Adrenal gland (tissue), 12 donors: ENCODE data around the gene DIPK1C. TPM values are rescaled to one million over a fixed set of nuclear protein-coding genes. Genes with fewer than 3 reads are reported as not detected.
A peak's percentile ranks its signal among the peaks of the same experiment; 100 is the strongest.

Experiments used
- DNase-seq, 7 donors: peaks; one replicate each; pipeline ENCODE4 v3.0.0-alpha.2; 2019 to 2020
- H3K27ac ChIP-seq, 5 donors: fragments of 200-600 bp; sonication (generic) in 4 of 5; 1 replicate in 3 of 5; 2 replicates in 2 of 5; pipeline versions ENCODE4 v1.5.1 to v1.8.0; 2016 to 2020; ENCODE audit warnings: mild to moderate bottlenecking in 1 of 5
- H3K27me3 ChIP-seq: fragments of 200-600 bp; 2 replicates; pipeline ENCODE4 v1.8.0; 2021
- H3K36me3 ChIP-seq, 2 donors: fragments of 200-600 bp; replicated peaks in 1 of 2; 1 replicate in 1 of 2; 2 replicates in 1 of 2; pipeline versions ENCODE4 v1.5.1 to v1.8.0; 2018 to 2022
- H3K4me1 ChIP-seq, 2 donors: fragments of 200-600 bp; replicated peaks in 1 of 2; 1 replicate in 1 of 2; 2 replicates in 1 of 2; pipeline versions ENCODE4 v1.5.1 to v1.8.0; 2018 to 2021
- H3K4me3 ChIP-seq, 4 donors: fragments of 200-600 bp; sonication (generic) in 3 of 4; one replicate each; pipeline ENCODE4 v1.5.1; 2016 to 2018
- H3K9me3 ChIP-seq, 3 donors: fragments of 200-600 bp; sonication (generic) in 1 of 3; replicated peaks in 1 of 3; 1 replicate in 2 of 3; 2 replicates in 1 of 3; pipeline versions ENCODE4 v1.5.1 to v1.8.0; 2016 to 2021
- POLR2A ChIP-seq, 2 donors: fragments of 450-650 bp; IDR thresholded peaks; one replicate each; pipeline ENCODE4 v1.6.1; 2017; ENCODE audit warnings: antibody characterized with exemption in 2 of 2, mild to moderate bottlenecking in 2 of 2, moderate library complexity in 1 of 2
- WGBS, 4 donors: extraction: QIAGEN DNeasy Blood & Tissue Kit in 2 of 4; methylation state at CpG; one replicate each; pipeline versions ENCODE4 v1.1.5 to v1.1.7; 2013 to 2017; 5-methylcytosine and 5-hydroxymethylcytosine counted together
- intact Hi-C, 2 donors: fragments of 100-400 bp; cut with DNase I; formaldehyde crosslinking; loops; one replicate each; pipeline versions ENCODE4 v1.14.1 to v1.15.0; 2022 to 2023
- polyA plus RNA-seq, 3 donors: library from polyadenylated mRNA; stranded (reverse); fragments of 200-250 nt in 2 of 3; fragments of 350-450 nt in 1 of 3; fragmentation: Illumina TruSeq in 1 of 3; extraction: RNeasy Lipid Tissue Mini Kit (QIAGEN cat#74804) in 1 of 3; gene quantifications; one replicate each; pipeline ENCODE4 v1.2.3, GENCODE V29; 2013 to 2014
- total RNA-seq, 9 donors: library from RNA; depleted of rRNA in 4 of 9; stranded (reverse); fragments of >200 nt in 4 of 9; fragments of 120-200 nt in 1 of 9; fragmentation: NEBNext Ultra II Directional in 1 of 9; extraction: Animal tissue kit (Norgen Biotek cat#: 25700) in 1 of 9; gene quantifications; one replicate each; pipeline versions ENCODE4 v1.1.0 to v1.2.4, GENCODE V29; 2013 to 2023
- TF ChIP-seq, protein P1 (sequence below), 6 experiments: fragments of 450-650 bp in 4 of 6; fragments of 200-600 bp in 2 of 6; sonication (generic) in 1 of 6; IDR thresholded peaks; 1 replicate in 5 of 6; 2 replicates in 1 of 6; pipeline versions ENCODE4 v1.5.1 to v1.8.0; 2016 to 2021; ENCODE audit warnings: antibody characterized with exemption in 6 of 6, mild to moderate bottlenecking in 2 of 6, moderate library complexity in 1 of 6
- donor health status: healthy with polysubstance abuse.
- donor health status: Bipolar disorder and iron deficiency.
- donor health status: DM: yes; HTN: yes; CAD: no.
- donor health status: DM: no; HTN: no; CAD: no.
- donor health status: DM: no; HTN: no; CAD: no.
- donor health status: DM: yes; HTN: yes; CAD: no.

Gene DIPK1C
- total and polyA plus RNA-seq, 12 donors = 0.17 to 0.37 (median 0.22) TPM; not detected in 9

DNA sequence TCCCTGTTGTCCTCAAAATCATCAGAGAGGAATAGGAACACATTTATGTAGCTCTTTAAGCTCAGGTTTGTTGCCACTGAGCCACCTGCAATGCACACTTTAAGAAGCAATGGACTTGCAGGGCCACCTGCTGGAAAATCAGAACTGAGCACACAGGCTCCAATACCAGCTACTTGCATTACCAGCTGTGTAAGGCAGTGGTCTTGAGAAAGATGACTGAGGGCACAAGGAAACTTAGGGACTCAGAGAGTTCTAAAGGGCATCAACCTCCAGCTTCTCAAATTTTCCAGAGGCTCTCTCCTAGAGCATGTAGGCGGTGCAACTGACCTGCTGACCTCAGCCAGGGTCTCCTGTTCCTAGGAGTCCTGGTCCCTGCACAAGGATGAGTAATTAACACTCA, 36.6 kb upstream of the DIPK1C start:
- DNase-seq = peak in 3 of 7 donors; percentile 10 to 64 (median 39)
- H3K27ac ChIP-seq = no peak overlapping the region
- TF ChIP-seq, protein P1, sequence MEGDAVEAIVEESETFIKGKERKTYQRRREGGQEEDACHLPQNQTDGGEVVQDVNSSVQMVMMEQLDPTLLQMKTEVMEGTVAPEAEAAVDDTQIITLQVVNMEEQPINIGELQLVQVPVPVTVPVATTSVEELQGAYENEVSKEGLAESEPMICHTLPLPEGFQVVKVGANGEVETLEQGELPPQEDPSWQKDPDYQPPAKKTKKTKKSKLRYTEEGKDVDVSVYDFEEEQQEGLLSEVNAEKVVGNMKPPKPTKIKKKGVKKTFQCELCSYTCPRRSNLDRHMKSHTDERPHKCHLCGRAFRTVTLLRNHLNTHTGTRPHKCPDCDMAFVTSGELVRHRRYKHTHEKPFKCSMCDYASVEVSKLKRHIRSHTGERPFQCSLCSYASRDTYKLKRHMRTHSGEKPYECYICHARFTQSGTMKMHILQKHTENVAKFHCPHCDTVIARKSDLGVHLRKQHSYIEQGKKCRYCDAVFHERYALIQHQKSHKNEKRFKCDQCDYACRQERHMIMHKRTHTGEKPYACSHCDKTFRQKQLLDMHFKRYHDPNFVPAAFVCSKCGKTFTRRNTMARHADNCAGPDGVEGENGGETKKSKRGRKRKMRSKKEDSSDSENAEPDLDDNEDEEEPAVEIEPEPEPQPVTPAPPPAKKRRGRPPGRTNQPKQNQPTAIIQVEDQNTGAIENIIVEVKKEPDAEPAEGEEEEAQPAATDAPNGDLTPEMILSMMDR (IDR thresholded peaks at IDR 0.05) = peak in 5 of 6 experiments; percentile 13 to 46 (median 46)
- no peak for TF ChIP-seq POLR2A (IDR thresholded peaks at IDR 0.05)
- no peaks in the 10 kb centered on the region for H3K27me3 ChIP-seq
- no peaks in the 10 kb centered on the region for H3K36me3 ChIP-seq
- H3K4me3 ChIP-seq = no peak overlapping the region
- peaks cover 7 to 9% of the 10 kb centered on the region in 2 donors for H3K4me1 ChIP-seq
- WGBS, 4 donors = 50 to 62% (median 56%) methylated on average over 1 of the region's 1 CpG
- intact Hi-C loops = loop anchor here in 1 of 2 donors (10.0 kb wide), 1 partner anchor 101 kb away; the partner anchor contains the start of gene ZNF407
- H3K9me3 ChIP-seq = no peaks in the 10 kb centered on the region

DNA sequence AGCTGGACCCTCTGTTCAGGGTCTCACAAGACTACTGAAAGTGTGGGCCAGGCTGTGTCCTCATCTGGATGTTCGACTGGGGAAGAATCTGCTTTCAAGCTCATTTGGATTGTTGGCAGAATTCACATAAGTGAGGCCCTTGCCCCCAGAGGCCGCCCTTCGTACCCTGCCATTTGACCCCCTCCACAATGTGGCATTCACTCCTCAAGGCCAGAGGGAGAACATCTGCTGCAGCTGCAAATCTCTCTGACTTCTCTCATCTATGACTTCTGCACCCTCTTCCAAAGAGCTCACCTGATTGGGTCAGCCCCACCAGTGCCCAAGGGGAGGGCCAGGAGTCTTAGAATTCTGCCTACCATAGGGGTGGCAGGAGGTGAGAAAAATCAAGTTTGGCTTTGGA, 35.2 kb upstream of the DIPK1C start:
- Histone ChIP-seq H3K27me3 (no peaks in the 10 kb centered on the region), H3K4me3 (no peak overlapping the region), H3K27ac (no peak overlapping the region), H3K36me3 (no peaks in the 10 kb centered on the region), H3K4me1 (peaks cover 6% of the 10 kb centered on the region in 2 donors), H3K9me3 (no peaks in the 10 kb centered on the region)
- peak in 1 of 7 donors; percentile 13 for DNase-seq
- WGBS, 4 donors = 78 to 80% (median 79%) methylated on average over 3 of the region's 3 CpGs; no CpG with 5 or more reads in 1 of the 4 donors
- TF ChIP-seq POLR2A (IDR thresholded peaks at IDR 0.05) = no peak
- TF ChIP-seq, protein P1 (IDR thresholded peaks at IDR 0.05) = no peak
- intact Hi-C loops = loop anchor here in 1 of 2 donors (10.0 kb wide), 1 partner anchor 103 kb away; the partner anchor contains the start of gene ZNF407

DNA sequence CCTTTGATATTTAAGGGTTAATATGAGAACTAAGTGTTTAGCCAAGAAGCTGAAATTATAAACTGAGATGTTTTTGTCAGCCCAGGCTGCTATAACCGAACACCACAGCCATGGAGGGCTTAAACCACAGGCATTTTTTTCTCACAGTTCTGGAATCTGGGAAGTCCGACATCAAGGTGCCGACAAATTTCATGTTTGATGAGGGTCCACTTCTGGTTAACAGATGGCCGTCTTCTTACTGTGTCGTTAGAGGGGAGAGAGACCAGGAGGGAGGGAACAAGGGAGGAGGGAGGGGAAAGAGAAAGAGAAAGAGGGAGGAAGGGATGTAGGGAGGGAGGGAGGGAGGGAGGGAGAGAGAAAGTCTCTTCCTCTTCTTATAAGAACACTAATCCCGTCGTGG, 32.6 kb upstream of the DIPK1C start:
- Histone ChIP-seq H3K27ac (no peak overlapping the region), H3K27me3 (no peaks in the 10 kb centered on the region), H3K9me3 (no peaks in the 10 kb centered on the region), H3K4me3 (no peak overlapping the region), H3K4me1 (no peaks in the 10 kb centered on the region), H3K36me3 (no peaks in the 10 kb centered on the region)
- WGBS, 4 donors = 36 to 47% (median 45%) methylated on average over 7 of the region's 7 CpGs
- intact Hi-C loops = loop anchor here in 1 of 2 donors (10.0 kb wide), 1 partner anchor 105 kb away; the partner anchor contains the start of gene ZNF407
- no peak for TF ChIP-seq POLR2A (IDR thresholded peaks at IDR 0.05)
- TF ChIP-seq, protein P1 (IDR thresholded peaks at IDR 0.05) = no peak
- peak in 1 of 7 donors; percentile 28 for DNase-seq

DNA sequence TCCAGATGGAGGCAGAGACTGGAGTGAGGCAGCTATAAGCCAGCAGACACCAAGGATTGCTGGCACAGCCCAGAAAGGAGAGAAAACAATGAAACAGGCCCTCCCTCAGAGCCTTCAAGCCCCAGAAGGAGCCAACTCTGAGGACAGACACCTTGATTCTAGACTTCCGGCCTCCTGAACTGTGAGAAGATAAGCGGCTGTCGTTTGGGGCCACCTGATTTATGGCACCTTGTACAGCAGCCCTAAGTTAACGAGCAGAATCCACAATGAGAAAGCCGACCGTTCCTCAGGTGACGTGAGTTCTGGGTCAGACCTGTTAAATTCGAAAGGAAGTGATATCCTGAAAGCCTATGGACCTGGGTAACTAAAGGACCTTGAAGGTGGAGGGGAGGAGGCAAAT, 31.8 kb upstream of the DIPK1C start:
- TF ChIP-seq, protein P1 (IDR thresholded peaks at IDR 0.05) = no peak
- no peak for TF ChIP-seq POLR2A (IDR thresholded peaks at IDR 0.05)
- H3K4me1 ChIP-seq = no peaks in the 10 kb centered on the region
- no peak overlapping the region for H3K27ac ChIP-seq
- 80 to 87% (median 84%) methylated on average over 8 of the region's 8 CpGs for WGBS, 4 donors
- H3K9me3 ChIP-seq = no peaks in the 10 kb centered on the region
- no peaks in the 10 kb centered on the region for H3K27me3 ChIP-seq
- intact Hi-C loops = no loop called here
- no peaks in the 10 kb centered on the region for H3K36me3 ChIP-seq
- H3K4me3 ChIP-seq = no peak overlapping the region
- peak in 1 of 7 donors; percentile 24 for DNase-seq
